Right ventricle myocardium superior (tissue), 1 donor: Measurements from ENCODE around the gene MGP. TPM values are rescaled to one million over a fixed set of nuclear protein-coding genes. Genes with fewer than 3 reads are reported as not detected.

Experiments
- ATAC-seq: fragments of 200-7000 bp; cut with Tn5 transposase; one replicate; pipeline ENCODE4 v1.9.1; 2020; ENCODE audit warnings: mild to moderate bottlenecking; ENCODE audit not compliant: poor library complexity
- DNase-seq: peaks from one replicate; pipeline ENCODE4 v3.0.0-alpha.2; 2020
- intact Hi-C: fragments of 100-400 bp; cut with DNase I; formaldehyde crosslinking; loops from one replicate; pipeline ENCODE4 v1.11.2; 2022
- long read RNA-seq: library from polyadenylated mRNA; unstranded; transcript quantifications from one replicate; pipeline ENCODE4 v2.0.0, GENCODE V29; 2021
- total RNA-seq: library from RNA; stranded (reverse); fragmentation: NEBNext Ultra II Directional; extraction: Animal tissue kit (Norgen Biotek cat#: 25700); gene quantifications from one replicate; pipeline ENCODE4 v1.2.1, GENCODE V29; 2021
- donor health status: DM: no; HTN: yes; CAD: no; lungs with severe emphysema.

The MGP gene
- total RNA-seq: 231 TPM
- long read RNA-seq, transcript MGP-203 (4 exons, 1,405 nt): major isoform, 35 of 36 reads
- long read RNA-seq, partial matches to known transcripts: 1 of 36 reads
- long read RNA-seq, other reads (novel, unspliced or antisense): 0 of 36 reads

- intact Hi-C loops: loop anchor here (5.0 kb wide), 1 partner anchor 33 kb away; no protein-coding TSS in a partner anchor
- ATAC-seq (peak; percentile 90), DNase-seq (peak; percentile 59)
Observed at GRCh38 chr12:14885718-14886221, at the start of gene MGP. Gene MGP, minus strand, starts transcription at chr12:14885854. Its CDS starts 63 bp downstream, at chr12:14885791.

GRCh38 chr12:14935031-14935430, 49.4 kb upstream of the MGP start:
- no peak for DNase-seq
- no peak for ATAC-seq
- intact Hi-C loops: no loop called here

- ATAC-seq: no peak
Observed at GRCh38 chr12:14934511-14934910, 48.9 kb upstream of the MGP start.

GRCh38 chr12:14931791-14932560, 46.3 kb upstream of the MGP start:
- intact Hi-C loops: no loop called here
- DNase-seq (no peak), ATAC-seq (no peak)

More at GRCh38 chr12:14934511-14934910, 48.9 kb upstream of the MGP start:
- intact Hi-C loops: no loop called here
- DNase-seq: no peak

GRCh38 chr12:14931359-14931758, 45.7 kb upstream of the MGP start:
- no peak for DNase-seq
- ATAC-seq: no peak
- intact Hi-C loops: no loop called here

- intact Hi-C loops: no loop called here
- DNase-seq (no peak), ATAC-seq (no peak)
Observed at GRCh38 chr12:14930299-14930698, 44.6 kb upstream of the MGP start.

- DNase-seq: no peak
- intact Hi-C loops: no loop called here
- no peak for ATAC-seq
Observed at GRCh38 chr12:14928931-14929330, 43.3 kb upstream of the MGP start.

GRCh38 chr12:14927267-14927666, 41.6 kb upstream of the MGP start:
- intact Hi-C loops: no loop called here
- DNase-seq: no peak
- ATAC-seq: no peak

- ATAC-seq (no peak), DNase-seq (no peak)
- intact Hi-C loops: no loop called here
Observed at GRCh38 chr12:14924541-14924940, 38.9 kb upstream of the MGP start.

- DNase-seq (no peak), ATAC-seq (no peak)
- intact Hi-C loops: no loop called here
Observed at GRCh38 chr12:14923944-14924343, 38.3 kb upstream of the MGP start.

GRCh38 chr12:14921218-14921617, 35.6 kb upstream of the MGP start:
- intact Hi-C loops: no loop called here
- DNase-seq: no peak
- ATAC-seq: no peak

- no peak for ATAC-seq
- no peak for DNase-seq
- intact Hi-C loops: no loop called here
Observed at GRCh38 chr12:14920475-14921126, 34.9 kb upstream of the MGP start.

GRCh38 chr12:14919455-14919854, 33.8 kb upstream of the MGP start:
- intact Hi-C loops: no loop called here
- ATAC-seq (no peak), DNase-seq (no peak)

GRCh38 chr12:14915736-14916135, 30.1 kb upstream of the MGP start:
- intact Hi-C loops: no loop called here
- ATAC-seq (no peak), DNase-seq (no peak)

GRCh38 chr12:14913381-14913781, 27.7 kb upstream of the MGP start:
- peak; percentile 75 for DNase-seq
- peak; percentile 86 for ATAC-seq

GRCh38 chr12:14911131-14911530, 25.5 kb upstream of the MGP start:
- DNase-seq (no peak), ATAC-seq (no peak)
- intact Hi-C loops: no loop called here

More at GRCh38 chr12:14913381-14913781, 27.7 kb upstream of the MGP start:
- intact Hi-C loops: no loop called here

- DNase-seq (no peak), ATAC-seq (no peak)
- intact Hi-C loops: no loop called here
Observed at GRCh38 chr12:14910090-14910915, 24.6 kb upstream of the MGP start.

- DNase-seq (no peak), ATAC-seq (no peak)
- intact Hi-C loops: no loop called here
Observed at GRCh38 chr12:14907953-14908352, 22.3 kb upstream of the MGP start.

GRCh38 chr12:14906114-14906513, 20.5 kb upstream of the MGP start:
- ATAC-seq (no peak), DNase-seq (no peak)
- intact Hi-C loops: no loop called here
